ENCODE results near the gene POLE4.

Gene POLE4

DNA sequence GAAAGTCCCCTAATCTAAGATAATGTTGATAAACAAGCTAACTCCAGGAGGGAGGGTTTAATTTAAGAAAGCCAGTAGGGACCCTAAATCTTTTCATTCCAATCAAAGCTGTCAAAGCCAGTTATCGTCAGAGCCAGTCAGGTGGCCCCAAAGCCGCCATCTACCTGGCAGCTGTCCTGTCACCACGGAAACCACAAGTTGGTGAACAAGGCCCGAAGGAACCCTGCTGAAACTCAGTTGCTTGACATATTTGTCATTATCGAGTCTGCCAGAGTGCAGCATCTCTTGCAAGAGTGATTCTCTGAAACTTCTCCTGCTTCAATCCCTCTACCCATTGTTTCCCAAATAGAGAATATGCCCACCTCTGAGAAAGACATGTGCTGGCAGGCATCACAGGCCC, 30.8 kb upstream of the POLE4 start:
- no peak overlapping the region for H3K4me3 Mint-ChIP-seq
- DNase-seq = no peak
- H3K27ac Mint-ChIP-seq = no peak overlapping the region
- peaks cover 10% of the 10 kb centered on the region for H3K36me3 Mint-ChIP-seq
- no peaks in the 10 kb centered on the region for H3K9me3 Mint-ChIP-seq
- peaks cover 4% of the 10 kb centered on the region for H3K27me3 Mint-ChIP-seq
- peaks cover 4% of the 10 kb centered on the region for H3K4me1 Mint-ChIP-seq
- CTCF ChIA-PET = no interaction called here

DNA sequence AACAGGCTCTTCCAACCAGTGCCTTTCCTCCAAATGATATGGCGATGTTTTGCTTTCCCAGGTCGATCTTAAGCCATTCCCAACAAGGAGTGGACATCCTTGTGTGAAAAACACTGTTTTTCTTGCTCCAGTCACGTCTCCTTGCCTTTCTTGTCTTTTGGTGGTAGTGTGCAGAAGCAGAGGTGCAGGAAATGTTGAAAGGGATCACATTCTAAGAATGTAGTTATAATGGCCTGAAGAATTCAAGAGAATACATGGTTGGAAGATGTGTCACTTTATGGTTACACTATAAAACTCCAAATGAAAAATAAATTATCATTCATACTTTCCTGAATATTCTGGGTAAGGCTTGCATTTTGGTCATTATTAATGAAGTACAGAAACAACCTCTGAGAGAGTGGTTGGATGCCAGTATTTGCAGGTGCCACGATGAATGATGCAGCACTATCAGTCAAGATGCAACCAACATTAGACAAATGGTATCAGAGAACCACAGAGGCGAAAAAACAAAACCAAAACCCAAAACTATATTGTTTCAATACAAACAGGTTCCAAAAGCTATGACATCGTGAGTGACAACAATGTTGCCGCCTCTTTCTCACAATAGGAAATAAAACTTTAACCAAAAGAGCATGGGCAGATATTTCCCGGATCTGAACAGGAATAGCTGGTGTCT, 27.5 kb upstream of the POLE4 start:
- Mint-ChIP-seq H3K9me3 (no peaks in the 10 kb centered on the region), H3K4me3 (no peak overlapping the region), H3K27ac (no peak overlapping the region), H3K27me3 (no peaks in the 10 kb centered on the region), H3K4me1 (peaks cover 4% of the 10 kb centered on the region), H3K36me3 (peaks cover 10% of the 10 kb centered on the region)
- no peak for DNase-seq
- CTCF ChIA-PET = no interaction called here

DNA sequence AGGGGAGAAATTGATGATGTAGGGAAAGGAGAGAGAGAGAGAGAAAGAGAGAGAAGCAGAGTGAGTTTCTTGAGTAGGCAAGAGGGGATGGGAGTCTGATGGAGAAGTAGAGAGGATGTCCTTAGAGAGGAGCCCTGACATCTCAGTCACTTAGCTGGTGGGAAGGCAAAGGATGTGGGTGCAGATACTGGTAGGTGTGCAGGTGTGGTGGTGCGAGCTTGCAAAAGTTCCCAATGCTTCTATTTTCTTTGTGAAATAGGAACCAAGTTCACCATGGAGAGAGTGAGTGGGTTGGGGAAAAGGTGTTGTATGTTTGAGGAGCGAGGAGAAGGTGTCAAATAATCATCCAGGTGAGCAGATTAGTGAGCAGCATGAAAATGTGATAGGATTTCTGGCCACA, 26.5 kb upstream of the POLE4 start:
- CTCF ChIA-PET = no interaction called here
- H3K27ac Mint-ChIP-seq = peak overlapping the region; percentile 9
- no peaks in the 10 kb centered on the region for H3K27me3 Mint-ChIP-seq
- peaks cover 10% of the 10 kb centered on the region for H3K36me3 Mint-ChIP-seq
- no peaks in the 10 kb centered on the region for H3K9me3 Mint-ChIP-seq
- no peak overlapping the region for H3K4me3 Mint-ChIP-seq
- H3K4me1 Mint-ChIP-seq = peaks cover 4% of the 10 kb centered on the region
- no peak for DNase-seq

GRCh38 chr2:74935975-74936391, 22.5 kb upstream of the POLE4 start:
- CTCF ChIA-PET = interaction anchor here (1.0 to 3.0 kb wide), 2 partner anchors 16 to 227 kb away, joined by 3 to 13 read pairs; no protein-coding TSS in a partner anchor
- DNase-seq = no peak
- H3K4me3 Mint-ChIP-seq = no peak overlapping the region
- no peaks in the 10 kb centered on the region for H3K4me1 Mint-ChIP-seq
- peaks cover 3% of the 10 kb centered on the region for H3K27me3 Mint-ChIP-seq
- H3K36me3 Mint-ChIP-seq = no peaks in the 10 kb centered on the region
- no peaks in the 10 kb centered on the region for H3K9me3 Mint-ChIP-seq
- H3K27ac Mint-ChIP-seq = no peak overlapping the region

GRCh38 chr2:74937221-74937880, 21.1 kb upstream of the POLE4 start:
- CTCF ChIA-PET = no interaction called here
- Mint-ChIP-seq H3K36me3 (no peaks in the 10 kb centered on the region), H3K27ac (no peak overlapping the region), H3K4me1 (no peaks in the 10 kb centered on the region), H3K9me3 (no peaks in the 10 kb centered on the region), H3K27me3 (peaks cover 3% of the 10 kb centered on the region), H3K4me3 (no peak overlapping the region)
- no peak for DNase-seq

GRCh38 chr2:74938264-74938663, 20.2 kb upstream of the POLE4 start:
- Mint-ChIP-seq H3K9me3 (no peaks in the 10 kb centered on the region), H3K27ac (no peak overlapping the region), H3K4me3 (no peak overlapping the region), H3K27me3 (peaks cover 3% of the 10 kb centered on the region), H3K4me1 (no peaks in the 10 kb centered on the region), H3K36me3 (no peaks in the 10 kb centered on the region)
- DNase-seq = no peak
- CTCF ChIA-PET = no interaction called here

DNA sequence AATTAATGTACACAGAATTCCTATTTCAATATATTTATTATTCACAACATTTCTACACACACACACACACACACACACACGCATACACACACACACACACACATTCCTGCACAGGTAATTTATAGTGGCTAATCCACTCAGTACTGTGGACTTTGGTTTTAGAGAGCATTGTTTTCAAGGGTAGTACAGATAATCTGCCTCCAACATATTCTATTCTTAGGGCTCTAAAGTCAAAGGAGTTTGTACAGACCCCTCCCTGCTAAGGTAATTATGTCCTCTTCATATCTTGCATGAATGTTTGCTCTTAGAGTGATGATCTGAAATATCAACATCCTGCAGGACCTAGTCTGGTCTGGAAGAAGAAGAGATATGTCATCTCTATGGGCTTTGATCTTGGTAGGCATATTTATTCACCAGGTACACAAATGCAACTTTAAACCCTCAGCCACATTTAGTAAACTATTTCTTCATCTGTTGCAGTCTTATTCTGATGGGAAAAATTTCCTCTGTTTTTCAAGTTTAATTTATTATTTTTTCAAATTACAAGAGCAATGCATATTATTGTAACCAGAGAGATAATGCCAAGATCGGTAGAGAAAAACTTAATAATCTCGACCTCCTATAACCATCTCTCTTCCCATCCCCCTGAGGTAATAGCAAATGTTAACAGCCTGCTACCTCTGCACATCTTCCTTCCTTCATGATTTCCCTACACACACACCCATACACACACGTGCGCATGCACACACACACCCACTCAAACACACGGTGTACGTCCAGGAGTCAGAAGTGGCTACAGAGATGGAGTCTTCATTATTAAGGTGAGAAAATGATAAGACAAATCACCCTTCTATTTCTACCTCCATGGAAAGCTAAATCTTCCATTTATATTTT, 18.3 kb upstream of the POLE4 start:
- H3K27me3 Mint-ChIP-seq = peaks cover 3% of the 10 kb centered on the region
- no peak overlapping the region for H3K4me3 Mint-ChIP-seq
- peaks cover 12% of the 10 kb centered on the region for H3K4me1 Mint-ChIP-seq
- DNase-seq = no peak
- peaks cover 4% of the 10 kb centered on the region for H3K36me3 Mint-ChIP-seq
- CTCF ChIA-PET = no interaction called here
- no peak overlapping the region for H3K27ac Mint-ChIP-seq
- H3K9me3 Mint-ChIP-seq = no peaks in the 10 kb centered on the region

DNA sequence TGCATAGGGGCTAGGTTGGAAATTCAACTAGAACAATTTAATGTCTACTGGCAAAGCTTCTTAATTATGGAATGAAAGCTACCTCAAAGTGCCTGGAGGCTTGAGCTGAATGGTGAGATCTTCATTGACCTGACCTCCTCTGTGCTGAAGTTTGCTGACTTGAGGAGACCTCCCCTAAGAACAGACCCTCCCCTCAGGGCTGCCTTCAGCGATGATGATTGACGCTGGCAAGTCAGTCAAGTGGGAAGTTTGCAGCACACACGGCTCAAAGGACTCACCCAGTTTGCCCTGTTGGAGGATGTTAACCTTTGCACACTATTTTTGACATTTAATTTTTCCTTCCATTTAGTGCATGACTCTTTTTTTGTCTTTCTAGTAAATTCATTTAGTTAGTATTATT, 17.2 kb upstream of the POLE4 start:
- peaks cover 4% of the 10 kb centered on the region for H3K36me3 Mint-ChIP-seq
- no peak overlapping the region for H3K4me3 Mint-ChIP-seq
- H3K9me3 Mint-ChIP-seq = no peaks in the 10 kb centered on the region
- H3K4me1 Mint-ChIP-seq = peaks cover 19% of the 10 kb centered on the region
- no peak for DNase-seq
- peaks cover 3% of the 10 kb centered on the region for H3K27me3 Mint-ChIP-seq
- CTCF ChIA-PET = no interaction called here
- H3K27ac Mint-ChIP-seq = no peak overlapping the region

DNA sequence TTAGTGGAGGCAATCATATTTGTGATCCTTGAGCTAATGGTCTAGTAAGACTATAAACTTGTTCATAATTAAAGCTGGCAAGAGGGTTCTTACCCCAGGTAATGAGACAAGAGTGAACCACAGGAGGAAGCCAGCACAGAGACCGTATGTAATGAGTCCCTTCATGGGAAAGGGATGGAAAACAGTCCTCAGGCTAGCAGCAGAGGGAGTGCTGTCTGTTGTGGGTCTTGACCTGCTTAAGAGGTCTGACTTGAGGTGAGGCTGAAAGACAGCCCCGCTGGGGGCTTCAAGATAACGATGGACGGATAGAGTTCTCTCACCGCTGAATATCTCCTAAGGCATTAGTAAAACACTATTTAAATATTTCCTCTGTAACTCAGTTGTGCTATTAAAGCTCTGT, 16.2 kb upstream of the POLE4 start:
- Mint-ChIP-seq H3K4me3 (no peak overlapping the region), H3K36me3 (peaks cover 4% of the 10 kb centered on the region), H3K4me1 (peaks cover 19% of the 10 kb centered on the region), H3K27me3 (peaks cover 3% of the 10 kb centered on the region), H3K27ac (no peak overlapping the region), H3K9me3 (no peaks in the 10 kb centered on the region)
- CTCF ChIA-PET = no interaction called here
- no peak for DNase-seq

- CTCF ChIA-PET = interaction anchor here (0.7 to 1.0 kb wide), 2 partner anchors 9 to 360 kb away, joined by 3 read pairs; no protein-coding TSS in a partner anchor
These were observed 13.3 kb upstream of the POLE4 start for GRCh38 chr2:74944987-74945787.

DNA sequence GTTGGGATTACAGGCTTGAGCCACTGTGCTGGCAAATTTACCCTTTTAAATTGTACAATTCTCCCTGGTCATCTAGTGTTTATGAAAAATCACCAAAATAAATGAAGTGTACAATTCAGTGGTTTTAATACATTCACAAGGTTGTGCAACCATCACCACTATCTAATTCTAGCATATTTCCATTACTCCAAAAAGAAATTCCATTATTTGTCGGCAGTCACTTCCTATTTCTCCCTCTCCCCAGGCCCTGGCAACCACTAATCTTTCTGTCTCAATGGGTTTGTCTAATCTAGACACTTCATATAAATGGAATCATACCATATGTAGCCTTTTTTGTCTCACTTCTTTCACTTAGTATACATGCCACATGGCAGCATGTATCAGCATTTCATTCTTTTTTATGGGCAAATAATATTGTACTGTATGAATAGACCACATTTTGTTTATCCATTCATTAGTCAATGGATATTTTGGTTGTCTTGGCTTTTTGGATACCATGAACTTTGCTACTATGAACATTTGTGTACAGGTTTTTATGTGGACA, 12.6 kb upstream of the POLE4 start:
- no peak for DNase-seq
- H3K27ac Mint-ChIP-seq = no peak overlapping the region
- CTCF ChIA-PET = no interaction called here
- H3K27me3 Mint-ChIP-seq = no peaks in the 10 kb centered on the region
- peaks cover 13% of the 10 kb centered on the region for H3K9me3 Mint-ChIP-seq
- H3K4me1 Mint-ChIP-seq = peaks cover 19% of the 10 kb centered on the region
- H3K36me3 Mint-ChIP-seq = peaks cover 23% of the 10 kb centered on the region
- no peak overlapping the region for H3K4me3 Mint-ChIP-seq

More at GRCh38 chr2:74944987-74945787, 13.3 kb upstream of the POLE4 start:
- no peak for DNase-seq
- H3K4me3 Mint-ChIP-seq = no peak overlapping the region
- peak overlapping the region; percentile 17 for H3K27ac Mint-ChIP-seq
- H3K9me3 Mint-ChIP-seq = peaks cover 10% of the 10 kb centered on the region
- H3K4me1 Mint-ChIP-seq = peaks cover 19% of the 10 kb centered on the region
- no peaks in the 10 kb centered on the region for H3K27me3 Mint-ChIP-seq
- H3K36me3 Mint-ChIP-seq = peaks cover 18% of the 10 kb centered on the region

- peaks cover 38% of the 10 kb centered on the region for H3K36me3 Mint-ChIP-seq
These were observed 10.7 kb upstream of the POLE4 start for GRCh38 chr2:74947703-74948102.

GRCh38 chr2:74948779-74949178, 9.7 kb upstream of the POLE4 start:
- DNase-seq = no peak
- H3K4me3 Mint-ChIP-seq = no peak overlapping the region
- peaks cover 4% of the 10 kb centered on the region for H3K27me3 Mint-ChIP-seq
- H3K27ac Mint-ChIP-seq = no peak overlapping the region
- H3K36me3 Mint-ChIP-seq = peaks cover 42% of the 10 kb centered on the region
- H3K9me3 Mint-ChIP-seq = peaks cover 23% of the 10 kb centered on the region
- peaks cover 26% of the 10 kb centered on the region for H3K4me1 Mint-ChIP-seq
- CTCF ChIA-PET = no interaction called here

More at GRCh38 chr2:74947703-74948102, 10.7 kb upstream of the POLE4 start:
- H3K9me3 Mint-ChIP-seq = peaks cover 17% of the 10 kb centered on the region
- H3K27ac Mint-ChIP-seq = no peak overlapping the region
- no peak for DNase-seq
- H3K4me1 Mint-ChIP-seq = peaks cover 20% of the 10 kb centered on the region
- H3K4me3 Mint-ChIP-seq = no peak overlapping the region
- CTCF ChIA-PET = no interaction called here
- peaks cover 2% of the 10 kb centered on the region for H3K27me3 Mint-ChIP-seq

Data from activated naive CD4-positive, alpha-beta T cell treated with anti-CD3 and anti-CD28 coated beads, Interleukin-2, amount 10 ng/mL, durations not matched to agents 7 days and 5 days (primary cell).